Ectodermal cell (in vitro differentiated cells): ENCODE data around the gene TSPAN18.

Source experiments
- H3K27ac ChIP-seq: 2 replicates; pipeline ENCODE4 v1.7.0; 2013; ENCODE audit warnings: mild to moderate bottlenecking, low read depth, low read length; ENCODE audit not compliant: insufficient read depth, poor library complexity, severe bottlenecking
- H3K27me3 ChIP-seq: 2 replicates; pipeline ENCODE4 v1.7.0; 2013; ENCODE audit warnings: mild to moderate bottlenecking, low read length; ENCODE audit not compliant: insufficient read depth, control insufficient read depth, poor library complexity, severe bottlenecking
- H3K36me3 ChIP-seq: one replicate; pipeline ENCODE4 v1.7.0; 2013; ENCODE audit warnings: low read length; ENCODE audit not compliant: control insufficient read depth, insufficient read depth
- H3K4me1 ChIP-seq: one replicate; pipeline ENCODE4 v1.7.0; 2013; ENCODE audit warnings: low read length; ENCODE audit not compliant: control insufficient read depth, insufficient read depth
- H3K4me3 ChIP-seq: 2 replicates; pipeline ENCODE4 v1.7.0; 2013; ENCODE audit warnings: low read depth, low read length, control low read depth; ENCODE audit not compliant: insufficient read depth
- H3K9me3 ChIP-seq: 2 replicates; pipeline ENCODE4 v1.7.0; 2013; ENCODE audit warnings: mild to moderate bottlenecking, low read length, moderate library complexity; ENCODE audit not compliant: control insufficient read depth
- WGBS, 2 experiments: methylation state at CpG; one replicate each; pipeline ENCODE4 v1.1.7; 2013; ENCODE audit warnings: missing lambda C conversion rate in 2 of 2; 5-methylcytosine and 5-hydroxymethylcytosine counted together

The TSPAN18 gene

GRCh38 chr11:44840521-44841251, 113.9 kb downstream of the TSPAN18 start:
- no peak overlapping the region for H3K4me3 ChIP-seq
- no peak overlapping the region for H3K27ac ChIP-seq
- WGBS, 2 experiments: 89 to 91% methylated on average over 9 of the region's 9 CpGs
- H3K9me3 ChIP-seq: peaks cover 2% of the 10 kb centered on the region
- peaks cover 3% of the 10 kb centered on the region for H3K4me1 ChIP-seq
- no peaks in the 10 kb centered on the region for H3K36me3 ChIP-seq
- H3K27me3 ChIP-seq: no peaks in the 10 kb centered on the region

DNA sequence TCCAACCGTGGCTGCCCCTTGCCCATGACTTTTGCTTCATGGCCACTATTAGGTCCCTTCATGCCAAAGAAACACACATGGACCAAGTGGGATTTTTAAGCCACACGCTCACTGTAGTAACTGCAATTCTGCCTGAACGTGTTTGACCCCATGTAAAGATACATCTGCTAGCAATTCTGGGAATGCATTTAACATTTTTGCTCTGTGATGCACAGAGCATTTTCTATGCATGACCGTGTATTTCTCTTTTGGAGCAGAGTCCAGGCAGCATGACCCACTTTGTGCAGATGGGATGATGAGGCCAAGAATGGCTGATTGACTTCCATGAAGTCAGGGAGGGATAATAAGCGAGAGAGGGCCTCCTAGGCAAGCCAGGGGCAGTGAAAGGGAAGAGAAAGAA, 115.5 kb downstream of the TSPAN18 start:
- Histone ChIP-seq H3K36me3 (peaks cover 6% of the 10 kb centered on the region), H3K4me1 (peaks cover 3% of the 10 kb centered on the region), H3K4me3 (no peak overlapping the region), H3K27ac (no peak overlapping the region), H3K9me3 (peaks cover 2% of the 10 kb centered on the region), H3K27me3 (no peaks in the 10 kb centered on the region)
- 94 to 95% methylated on average over 5 of the region's 5 CpGs for WGBS, 2 experiments

DNA sequence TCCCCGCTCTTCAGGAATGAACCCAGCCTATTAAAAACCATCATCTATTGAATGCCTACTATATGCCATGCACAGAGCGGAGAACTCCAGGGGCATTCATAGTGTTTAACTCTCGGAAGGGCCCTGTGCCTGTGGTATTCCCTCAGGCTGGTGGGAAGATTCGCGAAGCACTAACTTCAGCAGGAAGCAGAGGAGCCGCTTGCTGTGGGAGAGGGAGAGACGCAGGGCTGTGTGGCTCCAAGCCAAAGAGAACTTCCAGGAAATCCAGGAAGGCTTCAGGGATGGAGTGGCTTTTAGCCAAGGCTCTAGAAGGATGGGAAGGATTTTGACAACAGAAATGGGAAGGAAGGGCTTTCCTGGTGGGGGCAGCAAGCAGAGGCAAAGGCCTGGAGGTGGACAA, 120.1 kb downstream of the TSPAN18 start:
- Histone ChIP-seq H3K27me3 (no peaks in the 10 kb centered on the region), H3K4me3 (no peak overlapping the region), H3K9me3 (peaks cover 2% of the 10 kb centered on the region), H3K36me3 (peaks cover 6% of the 10 kb centered on the region), H3K4me1 (peaks cover 21% of the 10 kb centered on the region), H3K27ac (no peak overlapping the region)
- WGBS, 2 experiments: 96 to 97% methylated on average over 7 of the region's 7 CpGs

DNA sequence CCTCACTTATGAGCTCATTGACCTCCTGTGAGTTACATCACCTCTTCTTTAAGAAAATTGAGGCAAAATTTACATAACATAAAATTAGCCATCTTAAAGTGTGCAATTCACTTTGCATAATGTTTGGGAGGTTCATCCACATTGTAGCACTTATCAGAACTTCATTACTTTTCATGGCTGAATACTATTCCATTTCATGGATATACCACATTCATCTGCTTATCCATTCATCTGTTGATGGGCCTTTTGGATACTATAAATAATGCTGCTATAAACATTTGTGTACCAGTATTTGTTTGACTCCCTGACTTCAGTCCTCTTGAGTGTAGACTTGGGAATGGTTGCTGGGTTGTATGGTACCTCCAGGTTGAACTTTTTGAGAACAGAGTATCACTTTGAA, 120.6 kb downstream of the TSPAN18 start:
- H3K27ac ChIP-seq: no peak overlapping the region
- no peaks in the 10 kb centered on the region for H3K27me3 ChIP-seq
- peaks cover 6% of the 10 kb centered on the region for H3K36me3 ChIP-seq
- H3K9me3 ChIP-seq: peaks cover 2% of the 10 kb centered on the region
- no peak overlapping the region for H3K4me3 ChIP-seq
- H3K4me1 ChIP-seq: peaks cover 21% of the 10 kb centered on the region

GRCh38 chr11:44848203-44848962, 121.6 kb downstream of the TSPAN18 start:
- Histone ChIP-seq H3K4me3 (no peak overlapping the region), H3K9me3 (no peaks in the 10 kb centered on the region), H3K27ac (no peak overlapping the region), H3K36me3 (peaks cover 6% of the 10 kb centered on the region), H3K4me1 (peaks cover 21% of the 10 kb centered on the region), H3K27me3 (no peaks in the 10 kb centered on the region)
- 63 to 66% methylated on average over 11 of the region's 11 CpGs for WGBS, 2 experiments

GRCh38 chr11:44848963-44849350, 122.2 kb downstream of the TSPAN18 start:
- no peak overlapping the region for H3K4me3 ChIP-seq
- no peak overlapping the region for H3K27ac ChIP-seq
- H3K36me3 ChIP-seq: peaks cover 6% of the 10 kb centered on the region
- WGBS, 2 experiments: 80 to 84% methylated on average over 4 of the region's 4 CpGs
- H3K4me1 ChIP-seq: peaks cover 21% of the 10 kb centered on the region
- no peaks in the 10 kb centered on the region for H3K9me3 ChIP-seq
- no peaks in the 10 kb centered on the region for H3K27me3 ChIP-seq

GRCh38 chr11:44849424-44849823, 122.7 kb downstream of the TSPAN18 start:
- Histone ChIP-seq H3K4me1 (peaks cover 21% of the 10 kb centered on the region), H3K27ac (no peak overlapping the region), H3K4me3 (no peak overlapping the region), H3K27me3 (no peaks in the 10 kb centered on the region), H3K9me3 (no peaks in the 10 kb centered on the region), H3K36me3 (peaks cover 6% of the 10 kb centered on the region)
- WGBS, 2 experiments: 77 to 85% methylated on average over 4 of the region's 4 CpGs

DNA sequence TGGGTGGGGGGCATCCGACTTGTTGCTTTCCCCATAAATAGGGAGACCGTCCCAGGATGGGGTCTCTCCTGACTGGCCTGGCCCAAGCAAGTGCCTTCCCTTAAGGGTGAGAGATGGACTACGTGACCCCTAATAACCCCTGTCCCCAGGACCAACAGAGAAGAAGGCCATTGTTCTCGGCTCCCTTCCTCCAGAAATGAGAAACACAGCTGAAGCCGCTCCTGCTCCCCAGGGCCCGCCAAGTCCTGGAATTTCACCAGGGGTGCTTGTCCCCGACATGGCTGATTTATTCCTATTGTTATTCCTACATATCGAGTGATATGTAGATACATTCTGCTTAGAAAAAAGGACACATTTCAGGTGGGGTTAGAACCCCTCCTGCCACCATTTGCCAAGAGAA, 123.2 kb downstream of the TSPAN18 start:
- peaks cover 21% of the 10 kb centered on the region for H3K4me1 ChIP-seq
- no peak overlapping the region for H3K4me3 ChIP-seq
- H3K27me3 ChIP-seq: no peaks in the 10 kb centered on the region
- WGBS, 2 experiments: 85% methylated on average over 8 of the region's 8 CpGs
- H3K9me3 ChIP-seq: no peaks in the 10 kb centered on the region
- H3K36me3 ChIP-seq: peaks cover 6% of the 10 kb centered on the region
- no peak overlapping the region for H3K27ac ChIP-seq

- H3K27me3 ChIP-seq: no peaks in the 10 kb centered on the region
- no peak overlapping the region for H3K4me3 ChIP-seq
- H3K9me3 ChIP-seq: no peaks in the 10 kb centered on the region
- peaks cover 21% of the 10 kb centered on the region for H3K4me1 ChIP-seq
- H3K36me3 ChIP-seq: peaks cover 6% of the 10 kb centered on the region
- no peak overlapping the region for H3K27ac ChIP-seq
- WGBS, 2 experiments: 83 to 84% methylated on average over 5 of the region's 5 CpGs
Observed at GRCh38 chr11:44851496-44851895, 124.7 kb downstream of the TSPAN18 start.

DNA sequence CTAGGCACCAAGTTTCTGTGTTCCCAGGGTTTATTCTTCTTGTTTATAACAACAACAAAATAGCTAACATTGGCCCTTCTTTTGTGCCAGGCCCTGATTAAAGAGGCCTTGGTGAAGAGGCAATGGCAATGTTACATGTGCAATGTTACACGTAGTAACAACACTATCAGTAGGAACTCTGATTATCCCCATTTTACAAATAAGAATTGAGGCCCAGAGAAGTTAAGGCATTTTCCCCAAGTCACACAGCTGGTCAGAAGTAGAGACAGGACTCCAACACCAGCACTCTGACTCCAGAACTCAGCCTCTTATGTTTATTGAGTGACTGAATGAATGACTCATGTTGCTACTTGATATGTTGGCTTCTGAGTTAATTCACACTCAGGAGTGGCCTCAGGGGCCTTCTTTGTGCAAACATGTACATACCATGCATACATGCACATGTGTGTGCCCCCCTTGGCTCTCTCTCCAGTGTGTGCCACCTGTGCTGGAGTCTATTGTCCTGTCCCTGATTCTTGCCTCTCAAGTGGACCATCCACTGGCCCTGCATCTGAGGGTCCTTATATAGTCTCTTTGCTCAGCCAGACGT, 125.5 kb downstream of the TSPAN18 start:
- no peak overlapping the region for H3K27ac ChIP-seq
- no peaks in the 10 kb centered on the region for H3K36me3 ChIP-seq
- no peaks in the 10 kb centered on the region for H3K27me3 ChIP-seq
- 65 to 69% methylated on average over 2 of the region's 2 CpGs for WGBS, 2 experiments
- H3K4me1 ChIP-seq: peaks cover 21% of the 10 kb centered on the region
- no peaks in the 10 kb centered on the region for H3K9me3 ChIP-seq
- no peak overlapping the region for H3K4me3 ChIP-seq
